ENCODE results near the gene NUDT17. TPM values are rescaled to one million over a fixed set of nuclear protein-coding genes. Genes with fewer than 3 reads are reported as not detected.

NUDT17 gene
- 1 to 10 TPM in 3 of 6 experiments, under 1 TPM in 3; 0.51 to 2.2 (median 1.0) TPM for total RNA-seq
- long read RNA-seq, result 0 reads

GRCh38 chr1:145845514-145846161, at the start of gene NUDT17:
TSS of gene NUDT17 (plus strand) at chr1:145845630. CDS start at chr1:145845641, 11 bp downstream.
- peak; percentile 91 to 94 (median 93) for ATAC-seq
- Histone ChIP-seq H3K27ac (peak within 1 kb of the TSS in 2 of 3 donors; percentile 37 to 41), H3K27me3 (no peaks in the 10 kb centered on the region), H3K4me3 (peak within 1 kb of the TSS; percentile 36 to 58 (median 54)), H3K4me1 (peaks cover 0 to 14% (median 2%) of the 10 kb centered on the region in 4 donors), H3K36me3 (peaks cover 0 to 35% (median 17%) of the 10 kb centered on the region in 4 donors), H3K9me3 (no peaks in the 10 kb centered on the region)
- intact Hi-C loops (cut with DNase I), result loop anchor here in 1 of 2 donors (10.0 kb wide), 1 partner anchor 169 kb away; no protein-coding TSS in a partner anchor
- 31% methylated on average over 3 of the region's 50 CpGs for WGBS (ENCODE audit: insufficient coverage, low coverage, low lambda C conversion rate, missing lambda C conversion rate)
- peak; percentile 83 to 86 (median 85) for DNase-seq
- TF ChIP-seq POLR2A (IDR thresholded peaks at IDR 0.05) (peak; percentile 20), CTCF (IDR thresholded peaks at IDR 0.05) (peak; percentile 79 to 95 (median 94))

DNA sequence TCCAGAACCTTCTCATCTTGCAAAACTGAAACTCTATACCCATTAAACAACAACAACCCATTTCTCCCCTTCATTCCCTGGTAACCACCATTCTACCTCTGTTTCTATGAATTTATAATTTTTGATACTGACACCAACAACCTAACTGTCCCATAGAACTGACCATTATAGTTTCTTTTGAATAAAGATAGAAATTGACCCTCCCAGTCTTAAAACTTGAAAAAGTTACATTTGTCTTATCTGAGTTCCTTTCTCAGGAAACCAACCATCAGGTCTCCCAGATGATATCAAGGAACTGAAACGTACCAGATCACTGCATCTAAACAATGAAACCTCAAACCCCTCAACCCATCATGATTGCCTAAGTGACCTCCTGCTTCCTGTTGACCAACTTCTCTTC, 48.7 kb upstream of the NUDT17 start:
- Histone ChIP-seq H3K27me3 (no peaks in the 10 kb centered on the region), H3K4me1 (no peaks in the 10 kb centered on the region), H3K4me3 (no peak overlapping the region), H3K9me3 (no peaks in the 10 kb centered on the region), H3K36me3 (no peaks in the 10 kb centered on the region), H3K27ac (no peak overlapping the region)
- intact Hi-C loops (cut with DNase I), result no loop called here
- no peak for ATAC-seq
- 40% methylated on average over 1 of the region's 1 CpG for WGBS (ENCODE audit: insufficient coverage, low coverage, low lambda C conversion rate, missing lambda C conversion rate)
- TF ChIP-seq POLR2A (IDR thresholded peaks at IDR 0.05) (no peak), CTCF (IDR thresholded peaks at IDR 0.05) (no peak)
- no peak for DNase-seq

DNA sequence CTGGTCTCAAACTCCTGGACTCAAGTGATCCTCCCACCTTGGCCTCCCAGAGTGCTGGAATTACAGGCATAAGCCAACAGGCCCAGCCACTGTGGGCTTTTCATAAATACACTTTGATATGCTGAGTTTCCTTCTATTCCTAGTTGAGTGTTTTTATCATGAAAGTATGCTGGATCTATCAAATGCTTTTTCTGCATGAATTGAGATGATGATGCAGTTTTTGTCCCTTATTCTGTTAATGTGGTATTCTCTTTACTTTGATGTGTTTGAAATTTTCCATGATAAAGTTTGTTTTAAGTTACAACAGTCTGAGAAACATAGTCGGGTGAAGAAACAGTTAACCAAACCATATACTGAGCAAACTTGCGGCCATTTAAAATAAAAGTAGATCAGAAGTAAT, 45.6 kb upstream of the NUDT17 start:
- 95% methylated on average over 2 of the region's 2 CpGs for WGBS (ENCODE audit: insufficient coverage, low coverage, low lambda C conversion rate, missing lambda C conversion rate)
- DNase-seq (no peak), ATAC-seq (no peak)
- TF ChIP-seq POLR2A (IDR thresholded peaks at IDR 0.05), result no peak
- TF ChIP-seq CTCF (IDR thresholded peaks at IDR 0.05), result no peak
- Histone ChIP-seq H3K4me1 (no peaks in the 10 kb centered on the region), H3K27me3 (no peaks in the 10 kb centered on the region), H3K4me3 (no peak overlapping the region), H3K9me3 (no peaks in the 10 kb centered on the region), H3K36me3 (no peaks in the 10 kb centered on the region), H3K27ac (no peak overlapping the region)
- intact Hi-C loops (cut with DNase I), result no loop called here

DNA sequence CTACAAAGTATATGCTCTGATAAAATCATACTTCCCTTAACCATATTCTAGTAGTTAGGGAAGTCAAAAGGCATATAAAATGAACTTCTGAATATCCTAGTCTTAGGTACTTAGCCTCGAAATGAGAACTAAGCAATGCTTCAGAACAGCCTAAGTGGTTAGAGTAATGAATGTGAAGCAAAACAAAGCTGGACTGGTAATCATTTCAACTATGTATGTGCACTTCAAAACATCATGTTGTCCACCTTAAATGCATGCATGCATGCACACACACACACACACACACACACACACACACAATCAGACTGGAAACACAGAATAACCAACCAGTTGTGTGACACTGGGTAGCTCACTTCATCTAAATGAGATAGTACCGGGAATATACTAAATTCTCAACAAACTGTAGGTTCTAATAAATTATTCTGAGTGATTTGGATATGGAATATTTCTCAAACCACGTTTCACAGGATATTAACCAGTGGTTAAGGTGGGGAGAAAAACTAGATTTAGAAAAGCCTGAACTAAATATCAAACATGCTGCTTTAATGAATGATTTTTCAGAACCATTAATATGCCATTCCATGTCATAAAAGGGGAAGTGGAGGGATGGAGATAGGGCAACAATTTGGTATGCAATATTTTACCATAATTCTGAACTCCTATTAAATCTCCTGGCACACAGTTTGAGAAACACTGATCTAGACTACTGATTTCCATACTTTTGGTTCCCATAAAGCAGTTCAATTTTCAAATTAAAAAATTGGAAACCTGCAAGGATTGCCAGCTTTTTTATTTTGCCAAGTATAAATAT, 41.0 kb upstream of the NUDT17 start:
- H3K27me3 ChIP-seq, result no peaks in the 10 kb centered on the region
- no peaks in the 10 kb centered on the region for H3K36me3 ChIP-seq
- no peaks in the 10 kb centered on the region for H3K4me1 ChIP-seq
- WGBS (ENCODE audit: insufficient coverage, low coverage, low lambda C conversion rate, missing lambda C conversion rate), result 67% methylated on average over 1 of the region's 3 CpGs
- DNase-seq (no peak), ATAC-seq (no peak)
- intact Hi-C loops (cut with DNase I), result no loop called here
- no peak overlapping the region for H3K4me3 ChIP-seq
- no peak for TF ChIP-seq CTCF (IDR thresholded peaks at IDR 0.05)
- TF ChIP-seq POLR2A (IDR thresholded peaks at IDR 0.05), result no peak
- H3K9me3 ChIP-seq, result no peaks in the 10 kb centered on the region
- no peak overlapping the region for H3K27ac ChIP-seq
